Stomach (tissue), 9 donors: ENCODE measurements around the gene RNF151. TPM values are rescaled to one million over a fixed set of nuclear protein-coding genes. Genes with fewer than 3 reads are reported as not detected.
A peak's percentile ranks its signal among the peaks of the same experiment; 100 is the strongest.

Source experiments
- DNase-seq, 2 donors: peaks; one replicate each; pipeline versions ENCODE4 v3.0.0 to v3.0.0-alpha.2; 2013 to 2019
- H3K27ac ChIP-seq, 5 donors: fragments of 200-600 bp in 4 of 5; sonication (generic) in 4 of 5; one replicate each; pipeline ENCODE4 v1.5.1; 2013 to 2019; ENCODE audit warnings: mild to moderate bottlenecking in 1 of 5, moderate library complexity in 1 of 5
- H3K27me3 ChIP-seq, 3 donors: fragments of 200-600 bp; sonication (generic); one replicate each; pipeline ENCODE4 v1.5.1; 2017 to 2019; ENCODE audit warnings: mixed run types in 1 of 3
- H3K36me3 ChIP-seq, 4 donors: fragments of 200-600 bp; sonication (generic); 1 replicate in 3 of 4; 2 replicates in 1 of 4; pipeline ENCODE4 v1.5.1; 2016 to 2019
- H3K4me1 ChIP-seq, 4 donors: fragments of 200-600 bp; sonication (generic); one replicate each; pipeline ENCODE4 v1.5.1; 2016 to 2019
- H3K4me3 ChIP-seq, 4 donors: fragments of 200-600 bp; sonication (generic) in 3 of 4; one replicate each; pipeline ENCODE4 v1.5.1; 2016 to 2019; ENCODE audit warnings: mild to moderate bottlenecking in 1 of 4
- H3K9me3 ChIP-seq, 4 donors: fragments of 200-600 bp; sonication (generic); one replicate each; pipeline ENCODE4 v1.5.1; 2016 to 2019
- EP300 ChIP-seq: sonication (generic); formaldehyde crosslinking; IDR thresholded peaks from one replicate; pipeline ENCODE4 v1.6.1; 2017; ENCODE audit warnings: antibody characterized with exemption
- POLR2A ChIP-seq, 4 donors: fragments of 450-650 bp; IDR thresholded peaks; one replicate each; pipeline ENCODE4 v1.6.1; 2016; ENCODE audit warnings: antibody characterized with exemption in 4 of 4, control low read depth in 2 of 4, mild to moderate bottlenecking in 1 of 4, moderate library complexity in 1 of 4
- POLR2AphosphoS5 ChIP-seq, 3 donors: sonication (generic); formaldehyde crosslinking; IDR thresholded peaks; one replicate each; pipeline ENCODE4 v1.6.1; 2016; ENCODE audit warnings: antibody characterized with exemption in 3 of 3
- WGBS, 5 donors: extraction: QIAGEN DNeasy Blood & Tissue Kit in 3 of 5; methylation state at CpG; one replicate each; pipeline versions ENCODE4 v1.1.5 to v1.1.7; 2013 to 2018; 5-methylcytosine and 5-hydroxymethylcytosine counted together
- intact Hi-C: fragments of 100-400 bp; cut with DNase I; formaldehyde crosslinking; loops from one replicate; pipeline ENCODE4 v1.15.1; 2023; ENCODE audit warnings: low total_unique reads
- polyA plus RNA-seq, 3 donors: library from polyadenylated mRNA; stranded (reverse); fragments of 200-250 nt; gene quantifications; one replicate each; pipeline ENCODE4 v1.2.3, GENCODE V29; 2013
- total RNA-seq, 5 donors: library from RNA; depleted of rRNA; stranded (reverse); fragments of >200 nt; gene quantifications; one replicate each; pipeline versions ENCODE4 v1.1.0 to v1.2.3, GENCODE V29; 2014 to 2016
- TF ChIP-seq, protein P1 (sequence below), 7 experiments: fragments of 450-650 bp in 4 of 7; fragments of 200-600 bp in 3 of 7; sonication (generic) in 3 of 7; IDR thresholded peaks; one replicate each; pipeline ENCODE4 v1.5.1; 2016 to 2019; ENCODE audit warnings: antibody characterized with exemption in 7 of 7, control low read depth in 2 of 7, mild to moderate bottlenecking in 1 of 7
- donor health status: healthy with polysubstance abuse.
- donor health status: Bipolar disorder and iron deficiency.
- donor health status: healthy.

RNF151 gene
- total and polyA plus RNA-seq, 8 donors = not detected

DNA sequence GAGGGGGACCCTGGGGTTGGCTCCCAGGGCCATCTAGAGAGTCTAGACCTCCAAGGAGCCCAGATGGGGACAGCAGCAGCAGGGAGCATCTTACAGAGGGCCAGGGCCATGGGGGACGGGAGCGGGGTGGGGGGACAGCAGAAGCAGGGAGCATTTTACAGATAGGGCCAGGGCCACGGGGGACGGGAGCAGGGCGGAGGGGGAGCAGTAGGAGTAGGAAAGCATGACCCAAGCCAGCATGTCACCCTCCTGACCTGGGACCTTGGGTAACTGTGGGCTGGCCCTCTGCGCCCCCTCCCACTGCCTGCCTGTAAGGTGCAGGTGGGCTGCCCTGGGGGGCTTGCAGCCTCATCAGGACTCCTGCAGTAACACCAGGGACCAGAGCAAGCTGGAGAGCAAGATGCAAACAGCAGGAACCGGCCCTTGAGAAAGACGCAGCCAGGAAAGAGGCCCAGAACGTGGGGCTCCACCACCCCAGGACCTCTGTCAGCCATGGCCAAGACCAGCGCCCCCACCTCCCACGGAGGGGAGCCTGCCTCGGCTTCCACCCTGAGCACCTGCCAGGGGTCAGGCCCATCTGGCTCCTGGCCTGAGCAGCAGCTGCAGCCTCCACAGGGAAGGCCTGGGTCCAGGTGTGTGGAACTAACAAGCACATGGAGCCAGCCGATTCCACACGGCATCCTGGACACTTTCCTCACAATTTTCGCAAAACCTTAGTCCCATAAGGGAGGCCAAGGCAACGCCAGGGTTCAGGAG is 40.6 kb downstream of the RNF151 start:
- Histone ChIP-seq H3K9me3 (no peaks in the 10 kb centered on the region), H3K4me3 (peak overlapping the region in 3 of 4 donors; percentile 66 to 96 (median 81)), H3K36me3 (peaks cover 6 to 27% (median 22%) of the 10 kb centered on the region in 4 donors), H3K27ac (peak overlapping the region in 4 of 5 donors; percentile 92 to 96 (median 95)), H3K27me3 (no peaks in the 10 kb centered on the region), H3K4me1 (peaks cover 59 to 71% (median 68%) of the 10 kb centered on the region in 4 donors)
- 68 to 76% (median 70%) methylated on average over 16 of the region's 16 CpGs for WGBS, 5 donors
- no peak for TF ChIP-seq POLR2A (IDR thresholded peaks at IDR 0.05)
- TF ChIP-seq, protein P1, sequence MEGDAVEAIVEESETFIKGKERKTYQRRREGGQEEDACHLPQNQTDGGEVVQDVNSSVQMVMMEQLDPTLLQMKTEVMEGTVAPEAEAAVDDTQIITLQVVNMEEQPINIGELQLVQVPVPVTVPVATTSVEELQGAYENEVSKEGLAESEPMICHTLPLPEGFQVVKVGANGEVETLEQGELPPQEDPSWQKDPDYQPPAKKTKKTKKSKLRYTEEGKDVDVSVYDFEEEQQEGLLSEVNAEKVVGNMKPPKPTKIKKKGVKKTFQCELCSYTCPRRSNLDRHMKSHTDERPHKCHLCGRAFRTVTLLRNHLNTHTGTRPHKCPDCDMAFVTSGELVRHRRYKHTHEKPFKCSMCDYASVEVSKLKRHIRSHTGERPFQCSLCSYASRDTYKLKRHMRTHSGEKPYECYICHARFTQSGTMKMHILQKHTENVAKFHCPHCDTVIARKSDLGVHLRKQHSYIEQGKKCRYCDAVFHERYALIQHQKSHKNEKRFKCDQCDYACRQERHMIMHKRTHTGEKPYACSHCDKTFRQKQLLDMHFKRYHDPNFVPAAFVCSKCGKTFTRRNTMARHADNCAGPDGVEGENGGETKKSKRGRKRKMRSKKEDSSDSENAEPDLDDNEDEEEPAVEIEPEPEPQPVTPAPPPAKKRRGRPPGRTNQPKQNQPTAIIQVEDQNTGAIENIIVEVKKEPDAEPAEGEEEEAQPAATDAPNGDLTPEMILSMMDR (IDR thresholded peaks at IDR 0.05) = no peak
- TF ChIP-seq EP300 = no peak
- no peak for TF ChIP-seq POLR2AphosphoS5 (IDR thresholded peaks at IDR 0.05)
- intact Hi-C loops = no loop called here
- DNase-seq = no peak

- peak overlapping the region in 3 of 4 donors; percentile 66 to 96 (median 81) for H3K4me3 ChIP-seq
- TF ChIP-seq POLR2AphosphoS5 (IDR thresholded peaks at IDR 0.05) (peak in 1 of 3 donors; percentile 20), POLR2A (IDR thresholded peaks at IDR 0.05) (no peak), EP300 (no peak)
- TF ChIP-seq, protein P1 (IDR thresholded peaks at IDR 0.05) = no peak
- H3K27ac ChIP-seq = peak overlapping the region in 4 of 5 donors; percentile 92 to 96 (median 95)
- no peaks in the 10 kb centered on the region for H3K9me3 ChIP-seq
- 21 to 43% (median 24%) methylated on average over 15 of the region's 15 CpGs for WGBS, 5 donors
- H3K36me3 ChIP-seq = peaks cover 0 to 19% (median 14%) of the 10 kb centered on the region in 4 donors
- no peaks in the 10 kb centered on the region for H3K27me3 ChIP-seq
- DNase-seq = peak in 1 of 2 donors; percentile 62
- intact Hi-C loops = no loop called here
- H3K4me1 ChIP-seq = peaks cover 59 to 69% (median 68%) of the 10 kb centered on the region in 4 donors
Measured at GRCh38 chr16:2008009-2008526, 41.4 kb downstream of the RNF151 start.

- TF ChIP-seq POLR2AphosphoS5 (IDR thresholded peaks at IDR 0.05) (no peak), POLR2A (IDR thresholded peaks at IDR 0.05) (no peak), EP300 (no peak)
- TF ChIP-seq, protein P1 (IDR thresholded peaks at IDR 0.05) = no peak
- Histone ChIP-seq H3K9me3 (no peaks in the 10 kb centered on the region), H3K4me1 (peaks cover 59 to 64% (median 63%) of the 10 kb centered on the region in 4 donors), H3K36me3 (peaks cover 0 to 14% (median 9%) of the 10 kb centered on the region in 4 donors), H3K4me3 (peak overlapping the region; percentile 66 to 96 (median 86)), H3K27ac (peak overlapping the region; percentile 90 to 96 (median 95)), H3K27me3 (no peaks in the 10 kb centered on the region)
- intact Hi-C loops = no loop called here
- WGBS, 5 donors = 2 to 3% (median 2%) methylated on average over 21 to 23 of the region's 23 CpGs
- peak in 1 of 2 donors; percentile 61 for DNase-seq
Measured at GRCh38 chr16:2008631-2009163, 42.0 kb downstream of the RNF151 start.

DNA sequence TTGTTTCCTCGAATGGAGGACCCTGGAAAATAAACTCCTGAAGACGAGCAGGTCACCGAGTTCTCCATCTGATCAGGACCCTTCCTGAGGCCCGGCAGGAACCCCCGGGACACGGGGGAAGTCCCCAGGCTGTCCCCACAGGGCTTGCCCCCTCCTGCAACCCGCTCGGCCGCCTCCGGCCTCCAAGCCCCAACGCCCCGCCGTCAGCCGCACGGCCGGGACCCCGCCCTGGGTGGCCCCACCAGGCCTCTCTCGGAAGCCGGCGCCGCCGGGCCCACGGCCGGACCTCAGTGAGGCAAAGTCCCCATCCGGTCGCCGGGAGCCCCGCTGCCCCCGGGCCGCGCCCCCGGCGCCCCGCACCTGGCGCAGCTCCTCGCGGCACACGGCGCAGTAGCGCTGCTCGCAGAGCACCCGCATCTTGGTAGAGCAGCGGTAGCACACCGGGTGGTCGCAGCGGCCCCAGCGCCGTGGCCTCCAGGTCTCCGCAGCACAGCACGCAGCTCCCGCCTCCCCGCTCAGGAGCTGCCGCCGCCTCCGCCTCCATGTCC is 42.6 kb downstream of the RNF151 start:
- TF ChIP-seq POLR2AphosphoS5 (IDR thresholded peaks at IDR 0.05) = no peak
- TF ChIP-seq, protein P1 (IDR thresholded peaks at IDR 0.05) = peak in 1 of 7 experiments; percentile 2
- Histone ChIP-seq H3K27ac (peak overlapping the region; percentile 90 to 96 (median 95)), H3K4me1 (peaks cover 54 to 58% (median 57%) of the 10 kb centered on the region in 4 donors), H3K4me3 (peak overlapping the region; percentile 66 to 96 (median 86)), H3K27me3 (no peaks in the 10 kb centered on the region), H3K9me3 (no peaks in the 10 kb centered on the region), H3K36me3 (peaks cover 0 to 14% (median 9%) of the 10 kb centered on the region in 4 donors)
- peak in 1 of 2 donors; percentile 57 for DNase-seq
- 0 to 2% (median 1%) methylated on average over 19 to 55 of the region's 55 CpGs for WGBS, 5 donors
- intact Hi-C loops = no loop called here
